ENCODE data around the gene FAS.

Gene FAS

GRCh38 chr10:89035461-89035860, 44.9 kb downstream of the FAS start:
- DNase-seq (ENCODE audit: low read depth in 2 of 2) = no peak

- no peak for DNase-seq (ENCODE audit: low read depth in 2 of 2)
Observed at GRCh38 chr10:89037096-89037495, 46.5 kb downstream of the FAS start.

GRCh38 chr10:89042562-89042961, 52.0 kb downstream of the FAS start:
- no peak for DNase-seq (ENCODE audit: low read depth in 2 of 2)

GRCh38 chr10:89043052-89043451, 52.5 kb downstream of the FAS start:
- no peak for DNase-seq (ENCODE audit: low read depth in 2 of 2)

- DNase-seq (ENCODE audit: low read depth in 2 of 2) = no peak
Observed at GRCh38 chr10:89047397-89047796, 56.8 kb downstream of the FAS start.

- no peak for DNase-seq (ENCODE audit: low read depth in 2 of 2)
Observed at GRCh38 chr10:89051593-89051992, 61.0 kb downstream of the FAS start.

GRCh38 chr10:89053555-89053954, 63.0 kb downstream of the FAS start:
- no peak for DNase-seq (ENCODE audit: low read depth in 2 of 2)

GRCh38 chr10:89055159-89055558, 64.6 kb downstream of the FAS start:
- DNase-seq (ENCODE audit: low read depth in 2 of 2) = no peak

GRCh38 chr10:89062861-89063260, 72.3 kb downstream of the FAS start:
- no peak for DNase-seq (ENCODE audit: low read depth in 2 of 2)

- no peak for DNase-seq (ENCODE audit: low read depth in 2 of 2)
Observed at GRCh38 chr10:89063465-89063864, 72.9 kb downstream of the FAS start.

- no peak for DNase-seq (ENCODE audit: low read depth in 2 of 2)
Observed at GRCh38 chr10:89064748-89065147, 74.2 kb downstream of the FAS start.

Data from stimulated activated CD4-positive, alpha-beta T cell treated with anti-CD3 and anti-CD28 coated beads, Interleukin-12 subunit alpha, Interleukin-12 subunit beta, amount 100 ng/mL, for 24 hours (primary cell).